NCI-H345 treated with DMSO at 0.1 percent for 48 hours (cell line): ENCODE results near the gene PCK1.

Experiments
- DNase-seq: peaks from one replicate; lab custom pipeline; 2025; ENCODE audit not compliant: unreplicated experiment; lab: John Stamatoyannopoulos, UW

Gene PCK1

DNA sequence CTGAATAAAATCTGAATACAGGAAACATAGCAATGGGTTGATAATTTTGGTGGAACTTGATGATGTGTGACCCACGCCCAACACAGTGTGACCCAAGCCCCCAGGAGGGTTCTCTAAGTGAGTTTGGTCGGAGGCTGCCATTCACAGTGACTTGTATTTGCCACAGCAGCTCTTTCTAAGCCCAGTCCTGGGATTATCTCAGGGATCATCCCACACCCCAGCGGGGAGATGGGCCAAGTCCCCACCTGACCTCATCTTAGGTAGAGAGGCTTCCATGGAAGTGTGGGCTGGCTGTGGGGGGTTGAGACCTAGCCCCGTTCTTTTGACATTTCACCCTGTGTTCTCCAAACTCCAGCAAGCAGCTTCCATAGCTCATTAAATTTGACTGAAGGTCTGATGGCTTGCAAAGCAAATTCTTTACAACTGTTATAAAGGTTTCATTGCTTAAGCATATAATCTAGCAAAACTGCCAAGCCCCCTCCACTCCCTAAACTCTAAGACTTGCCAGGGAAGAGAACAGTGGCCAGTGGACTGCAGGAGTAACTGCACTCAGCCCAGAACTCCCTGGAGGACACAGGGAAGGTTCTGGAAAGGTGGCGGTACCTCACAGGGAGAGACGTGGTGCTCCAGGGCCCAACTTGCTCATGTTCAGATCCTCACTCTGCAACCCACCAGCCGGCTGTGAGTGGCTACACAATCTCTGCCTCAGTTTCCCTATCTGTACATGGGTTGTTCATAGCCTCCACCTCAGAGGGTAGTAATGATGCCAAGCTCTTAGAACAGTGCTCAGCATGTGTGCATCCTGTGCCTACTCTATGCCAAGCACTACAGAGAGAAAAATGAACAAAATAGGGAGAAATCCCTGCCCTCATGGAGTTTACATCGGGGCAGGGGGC is 1.0 kb upstream of the PCK1 start:
- no peak for DNase-seq

DNA sequence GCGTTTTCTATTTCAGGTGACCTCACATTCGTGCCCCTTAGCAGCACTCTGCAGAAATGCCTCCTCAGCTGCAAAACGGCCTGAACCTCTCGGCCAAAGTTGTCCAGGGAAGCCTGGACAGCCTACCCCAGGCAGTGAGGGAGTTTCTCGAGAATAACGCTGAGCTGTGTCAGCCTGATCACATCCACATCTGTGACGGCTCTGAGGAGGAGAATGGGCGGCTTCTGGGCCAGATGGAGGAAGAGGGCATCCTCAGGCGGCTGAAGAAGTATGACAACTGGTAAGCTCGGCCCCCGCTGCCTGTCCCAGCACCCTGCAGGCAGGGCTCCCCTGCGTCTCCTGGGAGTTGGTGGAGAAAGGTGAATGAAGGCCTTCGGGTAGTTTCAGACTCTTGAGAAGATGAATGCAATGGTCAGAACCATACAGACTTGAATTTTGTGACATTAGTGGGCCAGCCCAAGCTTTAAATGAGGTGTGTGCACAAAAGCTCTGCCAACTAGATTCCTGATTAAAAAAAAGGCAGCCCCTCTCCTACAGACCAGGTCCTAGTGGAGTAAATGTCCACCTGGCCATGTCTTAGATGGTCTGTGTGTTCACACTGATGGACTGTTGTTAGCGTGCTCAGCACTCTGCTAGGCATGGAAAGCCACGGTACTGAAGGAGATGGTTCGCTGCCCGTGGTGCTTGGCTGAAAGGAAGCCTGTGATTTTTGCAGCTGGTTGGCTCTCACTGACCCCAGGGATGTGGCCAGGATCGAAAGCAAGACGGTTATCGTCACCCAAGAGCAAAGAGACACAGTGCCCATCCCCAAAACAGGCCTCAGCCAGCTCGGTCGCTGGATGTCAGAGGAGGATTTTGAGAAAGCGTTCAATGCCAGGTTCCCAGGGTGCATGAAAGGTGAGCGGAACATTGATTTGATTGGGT is 708 bp downstream of the PCK1 start:
- DNase-seq = no peak

DNA sequence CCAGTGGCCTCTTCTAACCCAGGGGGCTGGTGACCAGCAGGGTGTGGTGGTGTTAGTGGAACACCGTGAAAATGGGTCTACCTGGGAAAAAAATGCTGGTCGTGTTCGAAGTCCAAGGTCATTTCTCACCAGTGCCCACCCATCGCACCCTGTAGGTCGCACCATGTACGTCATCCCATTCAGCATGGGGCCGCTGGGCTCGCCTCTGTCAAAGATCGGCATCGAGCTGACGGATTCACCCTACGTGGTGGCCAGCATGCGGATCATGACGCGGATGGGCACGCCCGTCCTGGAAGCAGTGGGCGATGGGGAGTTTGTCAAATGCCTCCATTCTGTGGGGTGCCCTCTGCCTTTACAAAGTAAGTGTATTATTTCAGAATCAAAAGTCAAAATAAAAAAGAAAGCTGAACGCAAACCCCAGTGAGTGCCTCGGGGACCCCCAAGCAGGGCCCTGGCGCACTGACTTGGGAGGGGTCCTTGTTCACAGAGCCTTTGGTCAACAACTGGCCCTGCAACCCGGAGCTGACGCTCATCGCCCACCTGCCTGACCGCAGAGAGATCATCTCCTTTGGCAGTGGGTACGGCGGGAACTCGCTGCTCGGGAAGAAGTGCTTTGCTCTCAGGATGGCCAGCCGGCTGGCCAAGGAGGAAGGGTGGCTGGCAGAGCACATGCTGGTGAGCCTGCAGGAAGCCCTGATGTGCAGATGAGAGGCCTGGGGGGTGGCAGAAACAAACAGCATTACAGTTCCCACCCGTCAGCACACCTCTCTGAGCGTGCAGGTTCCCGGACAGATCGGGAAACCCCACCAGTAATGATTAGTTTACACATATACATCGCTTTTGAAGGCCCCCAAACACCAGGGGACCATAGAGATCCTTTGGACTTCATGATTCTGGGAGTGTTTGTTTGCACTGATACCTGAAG is 1.9 kb downstream of the PCK1 start:
- no peak for DNase-seq

DNA sequence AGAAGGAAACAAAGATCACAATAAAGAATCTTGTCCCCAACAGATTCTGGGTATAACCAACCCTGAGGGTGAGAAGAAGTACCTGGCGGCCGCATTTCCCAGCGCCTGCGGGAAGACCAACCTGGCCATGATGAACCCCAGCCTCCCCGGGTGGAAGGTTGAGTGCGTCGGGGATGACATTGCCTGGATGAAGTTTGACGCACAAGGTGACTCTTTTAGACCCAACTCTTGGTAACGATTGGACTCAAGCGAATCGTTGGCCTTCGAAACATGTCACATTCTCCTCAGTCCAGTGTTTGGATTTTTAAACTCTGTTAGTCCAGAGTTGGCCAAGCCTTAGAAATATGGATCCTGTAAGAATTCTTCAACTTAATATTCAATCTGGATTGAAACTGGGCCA is 2.6 kb downstream of the PCK1 start:
- DNase-seq = no peak

DNA sequence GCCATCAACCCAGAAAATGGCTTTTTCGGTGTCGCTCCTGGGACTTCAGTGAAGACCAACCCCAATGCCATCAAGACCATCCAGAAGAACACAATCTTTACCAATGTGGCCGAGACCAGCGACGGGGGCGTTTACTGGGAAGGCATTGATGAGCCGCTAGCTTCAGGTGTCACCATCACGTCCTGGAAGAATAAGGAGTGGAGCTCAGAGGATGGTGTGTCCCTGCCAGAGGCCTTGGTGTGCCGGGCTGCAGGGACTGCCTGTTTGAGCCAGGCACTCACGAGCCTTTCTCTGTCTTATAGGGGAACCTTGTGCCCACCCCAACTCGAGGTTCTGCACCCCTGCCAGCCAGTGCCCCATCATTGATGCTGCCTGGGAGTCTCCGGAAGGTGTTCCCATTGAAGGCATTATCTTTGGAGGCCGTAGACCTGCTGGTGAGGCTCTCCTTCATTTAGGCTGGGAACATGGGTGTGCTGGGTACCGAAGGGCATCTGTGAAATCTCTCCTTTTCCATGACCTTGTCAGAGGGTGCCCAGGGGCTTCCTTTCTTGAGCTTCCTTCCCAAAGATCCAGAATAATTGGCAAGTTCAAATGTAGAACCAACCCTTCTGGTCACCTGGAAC is 3.4 kb downstream of the PCK1 start:
- no peak for DNase-seq

DNA sequence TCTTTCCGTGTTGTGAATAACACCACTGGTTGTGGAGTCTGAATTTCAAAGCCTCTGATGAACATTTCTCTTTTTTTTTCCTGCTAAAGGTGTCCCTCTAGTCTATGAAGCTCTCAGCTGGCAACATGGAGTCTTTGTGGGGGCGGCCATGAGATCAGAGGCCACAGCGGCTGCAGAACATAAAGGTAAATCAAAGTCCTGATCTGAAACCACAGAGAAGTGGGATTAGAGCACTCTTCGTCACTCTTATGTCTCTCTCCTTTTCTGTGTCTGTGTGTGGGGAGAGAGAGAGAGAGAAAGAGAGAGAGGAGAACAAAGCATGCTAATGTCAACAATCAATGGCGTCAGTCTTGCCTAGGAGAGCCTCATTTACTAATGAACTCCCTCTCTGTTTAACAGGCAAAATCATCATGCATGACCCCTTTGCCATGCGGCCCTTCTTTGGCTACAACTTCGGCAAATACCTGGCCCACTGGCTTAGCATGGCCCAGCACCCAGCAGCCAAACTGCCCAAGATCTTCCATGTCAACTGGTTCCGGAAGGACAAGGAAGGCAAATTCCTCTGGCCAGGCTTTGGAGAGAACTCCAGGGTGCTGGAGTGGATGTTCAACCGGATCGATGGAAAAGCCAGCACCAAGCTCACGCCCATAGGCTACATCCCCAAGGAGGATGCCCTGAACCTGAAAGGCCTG is 4.2 kb downstream of the PCK1 start:
- no peak for DNase-seq

DNA sequence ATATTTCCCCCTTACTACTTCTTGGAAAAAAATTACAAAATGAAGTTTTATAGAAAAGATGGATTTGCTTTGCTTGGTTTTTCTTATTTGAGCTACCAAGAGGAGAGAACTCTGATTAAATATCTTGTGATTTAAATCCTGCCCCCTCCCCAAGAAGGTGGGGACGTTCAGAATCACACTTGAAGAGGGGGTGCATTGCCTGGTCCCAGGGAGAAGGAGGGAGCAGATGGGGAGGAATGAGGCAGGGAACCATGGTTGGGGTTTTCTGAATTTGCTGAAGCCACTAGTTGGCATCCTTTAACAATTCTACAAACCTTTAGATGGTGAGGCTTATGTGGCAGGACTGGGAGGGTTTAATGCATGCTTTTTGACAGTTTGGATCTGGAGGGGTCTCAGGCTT is 5.5 kb downstream of the PCK1 start:
- no peak for DNase-seq

DNA sequence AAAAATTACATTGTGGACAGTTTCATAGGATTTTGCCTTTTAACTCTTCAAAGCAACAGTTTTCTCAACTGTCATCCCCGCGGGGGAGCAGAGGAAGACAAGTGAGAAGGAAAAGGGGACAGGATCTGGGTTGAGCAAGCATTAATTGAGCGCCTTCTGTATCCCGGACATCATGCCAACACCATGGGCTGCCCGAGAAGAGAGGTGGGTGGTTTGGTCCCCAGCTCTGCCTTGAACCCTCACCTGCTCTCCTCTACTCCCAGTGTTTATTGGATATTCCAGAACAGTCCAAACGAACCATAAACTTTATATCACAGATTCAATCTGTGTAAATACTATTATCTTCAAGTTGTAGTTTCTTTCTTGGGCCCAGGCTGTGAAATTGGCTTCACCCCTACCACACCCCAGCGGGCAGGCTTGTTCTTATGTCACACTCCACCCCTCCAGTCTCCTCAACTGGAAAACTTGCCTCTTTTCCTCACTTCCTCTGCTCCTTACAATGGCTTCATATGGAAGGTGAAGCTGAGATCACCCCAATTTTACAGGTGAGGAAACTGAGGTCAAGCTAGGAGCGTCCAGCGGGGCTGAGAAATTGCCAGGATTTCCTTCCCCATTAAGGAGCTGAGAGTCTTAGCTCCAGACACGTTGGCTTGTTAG is 6.0 kb downstream of the PCK1 start:
- no peak for DNase-seq

DNA sequence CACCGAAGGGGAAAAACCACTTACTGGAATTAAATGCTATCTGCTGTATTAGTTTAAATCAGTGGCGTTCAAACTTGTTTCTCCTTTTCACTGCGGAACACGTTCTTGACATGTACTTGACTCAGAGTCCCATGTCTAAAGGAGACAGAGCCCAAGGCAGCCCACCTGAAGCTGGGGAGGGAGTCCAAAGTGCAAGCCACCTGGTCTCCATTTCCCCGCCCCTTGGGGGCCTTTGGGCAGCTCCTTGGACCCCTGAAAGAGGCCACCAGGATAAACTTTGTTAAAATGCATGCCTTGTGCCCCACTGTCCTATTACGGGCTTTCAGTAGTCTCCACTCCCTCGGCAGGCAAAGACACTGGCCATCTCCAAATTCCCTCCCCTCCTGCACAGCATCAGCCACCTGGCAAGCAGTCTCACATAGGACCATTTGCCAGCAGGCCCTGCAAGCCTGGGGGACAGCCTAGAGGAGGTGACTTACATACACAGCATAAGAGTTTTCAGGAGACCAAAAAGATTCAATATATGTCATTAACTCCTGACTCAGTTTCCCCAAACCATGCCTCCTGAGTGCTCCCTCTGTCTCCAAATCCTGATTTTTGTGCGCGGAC is 6.7 kb downstream of the PCK1 start:
- DNase-seq = no peak

DNA sequence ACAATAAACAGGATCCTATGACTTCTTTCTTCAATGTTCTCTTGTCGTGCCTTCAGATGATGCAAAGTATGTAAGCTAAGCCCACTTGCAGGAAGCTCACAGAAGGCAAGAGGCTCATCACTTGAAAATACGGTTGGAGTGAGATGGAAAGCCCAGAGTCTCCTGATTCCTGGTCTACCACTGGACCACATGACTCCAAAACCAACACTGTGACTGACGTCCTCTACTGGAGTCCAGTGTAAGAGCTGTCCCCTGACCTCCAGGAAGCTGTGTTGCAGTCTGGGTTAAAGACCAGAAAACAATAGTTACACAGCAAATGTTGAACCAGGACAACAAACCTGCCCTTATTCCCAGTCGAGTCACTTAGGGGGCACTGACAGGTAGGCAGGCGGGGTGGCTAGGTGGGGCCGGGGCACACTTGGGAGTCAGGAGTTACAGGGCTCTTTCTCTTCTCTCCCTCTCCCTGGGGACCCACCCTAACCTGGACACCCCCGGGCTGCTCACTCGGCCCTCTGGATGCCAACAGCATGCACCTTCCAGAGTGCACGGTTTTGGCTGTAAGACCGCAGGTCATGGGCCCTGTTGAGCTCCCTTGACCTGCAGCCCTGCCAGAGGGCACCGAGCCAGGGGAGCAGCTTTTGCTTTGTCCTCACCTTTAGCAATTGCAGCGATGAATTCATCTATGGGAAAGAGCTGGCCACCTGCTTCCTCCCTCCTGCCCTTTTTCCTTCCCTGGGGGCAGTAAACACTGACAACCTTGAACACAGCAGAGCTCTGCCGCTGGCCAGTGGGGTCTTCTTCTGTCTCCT is 7.4 kb downstream of the PCK1 start:
- no peak for DNase-seq

DNA sequence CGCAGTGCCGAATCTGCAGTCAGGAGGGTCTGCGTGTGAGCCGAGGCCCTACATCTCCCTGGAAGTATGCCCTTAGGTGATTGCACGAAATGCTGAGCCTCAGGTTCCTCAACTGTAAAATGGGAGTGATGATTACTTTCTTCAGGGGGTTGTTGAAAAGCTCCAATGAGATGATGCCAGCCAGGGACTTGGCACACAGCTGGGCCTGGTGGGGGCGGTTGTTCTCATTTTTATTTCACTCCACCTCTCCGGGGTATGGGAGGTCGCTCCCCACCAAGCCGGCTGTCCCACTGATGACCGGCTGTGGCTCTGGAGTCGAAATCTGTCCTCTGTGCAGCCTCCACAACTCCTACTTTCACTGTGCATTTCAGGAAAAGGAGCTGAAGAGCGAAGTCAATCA is 8.1 kb downstream of the PCK1 start:
- DNase-seq = no peak

DNA sequence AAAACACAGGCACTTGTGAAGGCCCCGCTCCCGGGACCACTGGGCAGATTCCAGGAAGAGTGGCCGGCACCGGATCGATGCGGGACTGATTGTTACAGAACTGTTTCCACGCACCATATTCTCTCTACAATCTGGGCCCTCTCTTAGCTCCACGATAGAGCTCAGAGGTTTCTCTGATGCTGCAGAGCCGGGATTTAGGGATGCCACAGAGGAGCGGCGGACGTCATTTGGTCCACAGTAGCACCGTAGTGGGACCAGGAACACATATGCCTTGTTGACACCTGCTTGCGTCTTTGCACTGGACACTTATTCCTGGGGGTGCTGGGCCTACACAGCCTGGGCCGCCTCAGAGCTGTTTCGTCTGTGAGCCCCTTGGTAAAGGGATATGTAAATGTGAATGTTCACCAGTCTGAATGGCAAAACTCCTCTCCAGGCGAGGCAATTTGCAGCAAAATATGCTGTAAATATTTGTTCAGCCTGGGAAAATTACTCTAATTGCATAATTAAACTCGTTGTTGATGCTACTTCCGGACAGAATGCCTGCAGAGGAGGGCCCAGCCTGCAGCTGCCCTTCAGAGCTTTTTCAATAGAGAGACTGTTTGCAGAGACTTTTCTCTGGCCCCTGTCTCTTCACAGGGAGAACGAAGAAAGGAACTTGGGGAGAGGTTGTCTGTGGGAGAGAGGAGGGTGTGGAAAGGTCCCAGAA is 9.4 kb downstream of the PCK1 start:
- no peak for DNase-seq

DNA sequence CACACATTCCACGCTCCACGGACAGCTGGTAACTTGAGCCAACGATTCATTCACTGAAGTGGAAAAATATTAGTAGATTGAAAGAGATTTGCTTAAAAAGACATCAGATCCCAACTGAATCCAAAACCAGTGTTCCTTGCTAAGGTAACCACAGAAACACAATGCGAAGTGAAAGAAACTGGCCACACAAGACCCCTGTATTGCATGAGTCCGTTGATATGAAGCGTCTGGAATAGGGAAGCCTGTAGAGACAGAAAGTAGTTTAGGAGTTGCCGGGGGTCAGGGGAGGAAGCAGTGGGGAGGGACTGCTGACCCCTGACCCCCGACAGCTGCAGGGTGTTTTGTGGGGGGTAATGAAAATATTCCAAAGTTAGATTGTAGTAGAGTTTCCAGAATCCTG is 10.0 kb downstream of the PCK1 start:
- DNase-seq = no peak

DNA sequence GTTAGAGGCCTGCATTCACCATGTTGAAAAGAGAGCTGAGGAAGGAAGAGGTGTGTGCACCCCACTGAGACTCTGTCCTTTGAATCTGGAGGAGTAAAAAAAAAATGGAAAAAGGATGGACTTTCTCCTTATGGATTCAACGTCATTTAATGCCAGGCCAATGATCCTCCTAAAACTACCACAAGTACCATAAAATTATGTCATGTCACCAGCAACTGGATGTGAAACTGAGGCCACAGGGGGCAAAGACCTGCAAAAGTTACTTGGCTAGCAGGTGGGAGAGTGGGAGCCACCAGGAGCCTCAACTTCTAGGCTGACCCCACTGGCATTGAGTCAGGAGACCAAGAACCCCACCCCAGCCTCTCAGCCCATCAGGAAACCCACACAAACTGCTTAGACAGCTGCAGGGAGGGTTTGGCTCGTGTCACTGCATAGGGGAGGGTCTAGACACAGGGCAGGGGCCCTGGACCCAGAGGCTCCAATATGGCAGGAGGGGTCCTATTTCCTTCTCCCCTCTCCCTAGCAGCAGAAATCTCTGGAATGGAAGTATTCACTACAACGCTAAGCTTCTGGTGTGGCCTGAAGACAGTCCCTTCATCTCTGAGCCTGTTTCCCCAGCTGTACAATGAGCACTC is 11.0 kb downstream of the PCK1 start:
- no peak for DNase-seq

DNA sequence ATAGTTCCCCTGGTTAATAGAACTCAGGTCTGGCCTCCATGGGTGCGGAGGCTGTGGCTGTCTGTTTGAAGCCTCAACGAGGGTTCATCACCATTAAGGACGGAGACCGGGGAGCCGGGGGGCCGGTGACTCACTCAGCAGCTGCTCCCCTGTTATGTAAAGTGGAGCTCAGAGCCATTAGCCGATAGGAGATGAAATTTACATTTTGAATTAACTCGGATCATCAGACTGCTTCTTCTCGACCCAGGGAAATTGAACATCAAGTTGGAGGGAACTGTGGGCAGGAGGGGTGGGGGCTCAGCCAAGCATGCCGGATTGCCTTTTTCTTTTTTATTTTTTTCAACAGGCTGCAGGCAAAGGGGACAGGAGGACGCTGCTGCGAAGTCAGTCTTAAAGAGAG is 12.3 kb downstream of the PCK1 start:
- DNase-seq = no peak

DNA sequence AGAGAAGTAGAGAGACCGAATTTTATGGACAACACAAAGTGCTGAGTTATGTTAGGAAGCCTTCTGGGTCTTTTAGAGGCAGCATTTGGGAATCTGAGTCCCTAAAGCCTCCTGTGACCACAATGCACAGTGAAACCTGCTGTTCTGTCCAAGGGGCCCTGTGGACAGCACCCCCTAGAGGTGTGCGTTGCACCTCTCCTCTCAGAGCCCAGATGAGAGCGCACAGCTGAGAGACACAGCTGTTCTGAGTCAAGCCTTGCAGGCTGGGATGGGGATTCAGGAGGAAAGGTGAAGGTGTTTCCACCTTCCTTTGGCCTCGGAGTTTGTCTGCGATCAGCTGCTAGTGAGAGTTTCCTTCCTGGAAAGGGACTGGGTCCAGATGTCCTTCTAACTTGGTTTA is 13.0 kb downstream of the PCK1 start:
- DNase-seq = no peak

DNA sequence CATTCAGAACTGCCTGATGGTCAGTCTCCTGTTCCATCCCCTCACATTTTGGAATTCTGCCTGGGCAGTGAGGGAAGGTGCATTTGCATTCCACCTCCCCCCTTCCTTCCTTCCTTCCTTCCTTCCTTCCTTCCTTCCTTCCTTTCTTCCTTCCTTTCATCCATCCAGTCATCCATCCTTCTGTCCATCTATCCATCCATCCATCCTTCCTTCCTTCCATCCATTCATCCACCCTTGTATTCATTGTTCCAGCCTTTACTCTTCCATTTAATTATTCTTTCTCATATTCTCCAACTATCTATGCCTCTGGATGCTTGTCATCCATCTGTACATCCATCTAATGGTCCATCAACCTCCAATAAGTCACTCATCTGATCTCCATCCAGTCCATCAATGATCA is 14.0 kb downstream of the PCK1 start:
- DNase-seq = no peak
